Upper lobe of left lung (tissue), 6 donors: Measurements from ENCODE around the gene ZNF207. TPM values are rescaled to one million over a fixed set of nuclear protein-coding genes. Genes with fewer than 3 reads are reported as not detected.

ENCODE experiments used
- ATAC-seq, 2 donors: fragments of 200-7000 bp; cut with Tn5 transposase; one replicate each; pipeline ENCODE4 v1.9.1; 2022; ENCODE audit warnings: mild to moderate bottlenecking in 2 of 2, moderate library complexity in 2 of 2; ENCODE audit not compliant: low FRiP score in 2 of 2
- DNase-seq, 2 donors: peaks; one replicate each; pipeline ENCODE4 v3.0.0-alpha.2; 2019 to 2020
- H3K27ac ChIP-seq, 4 donors: fragments of 200-600 bp; sonication (generic); one replicate each; pipeline ENCODE4 v1.5.1; 2016 to 2019
- H3K27me3 ChIP-seq, 4 donors: fragments of 200-600 bp; sonication (generic); one replicate each; pipeline ENCODE4 v1.5.1; 2017 to 2019
- H3K36me3 ChIP-seq, 4 donors: fragments of 200-600 bp; sonication (generic); one replicate each; pipeline ENCODE4 v1.5.1; 2016 to 2019
- H3K4me1 ChIP-seq, 4 donors: fragments of 200-600 bp; sonication (generic); one replicate each; pipeline ENCODE4 v1.5.1; 2018 to 2019
- H3K4me3 ChIP-seq, 4 donors: fragments of 200-600 bp; sonication (generic); one replicate each; pipeline ENCODE4 v1.5.1; 2017 to 2019; ENCODE audit warnings: mild to moderate bottlenecking in 2 of 4, moderate library complexity in 1 of 4
- H3K9me3 ChIP-seq, 4 donors: fragments of 200-600 bp; sonication (generic); one replicate each; pipeline ENCODE4 v1.5.1; 2018 to 2019
- CTCF ChIP-seq, 6 experiments: fragments of 450-650 bp in 4 of 6; fragments of 200-600 bp in 2 of 6; sonication (generic) in 2 of 6; IDR thresholded peaks; one replicate each; pipeline ENCODE4 v1.5.1; 2016 to 2019; ENCODE audit warnings: antibody characterized with exemption in 6 of 6
- EP300 ChIP-seq, 4 donors: sonication (generic); formaldehyde crosslinking; IDR thresholded peaks; one replicate each; pipeline ENCODE4 v1.5.1; 2017; ENCODE audit warnings: antibody characterized with exemption in 4 of 4, control low read depth in 2 of 4
- POLR2A ChIP-seq, 4 donors: fragments of 450-650 bp; IDR thresholded peaks; one replicate each; pipeline ENCODE4 v1.5.1; 2016 to 2017; ENCODE audit warnings: antibody characterized with exemption in 4 of 4, mild to moderate bottlenecking in 2 of 4
- POLR2AphosphoS5 ChIP-seq, 2 donors: sonication (generic); formaldehyde crosslinking; IDR thresholded peaks; one replicate each; pipeline ENCODE4 v1.5.1; 2017; ENCODE audit warnings: antibody characterized with exemption in 2 of 2
- WGBS, 2 donors: methylation state at CpG; one replicate each; pipeline ENCODE4 v1.1.5; 2017 to 2018; 5-methylcytosine and 5-hydroxymethylcytosine counted together
- total RNA-seq, 6 donors: library from RNA; depleted of rRNA in 4 of 6; stranded (reverse); fragments of >200 nt in 4 of 6; gene quantifications; one replicate each; pipeline versions ENCODE4 v1.1.0 to v1.2.1, GENCODE V29; 2016 to 2021
- donor health status: DM: no; HTN: no; CAD: no; lungs with moderate emphysema.
- donor health status: DM: no; HTN: yes; CAD: no; lungs with severe emphysema.

ZNF207 gene
- 100 to 1,000 TPM; 102 to 159 (median 129) TPM for total RNA-seq

- ATAC-seq (peak; percentile 99), DNase-seq (peak; percentile 90 to 96)
- H3K4me1 ChIP-seq: peaks cover 35 to 46% (median 39%) of the 10 kb centered on the region in 4 donors
- peaks cover 0 to 27% (median 21%) of the 10 kb centered on the region in 4 donors for H3K36me3 ChIP-seq
- no peaks in the 10 kb centered on the region for H3K27me3 ChIP-seq
- WGBS, 2 donors: 0% methylated on average over 34 to 47 of the region's 47 CpGs
- peak within 1 kb of the TSS; percentile 69 to 93 (median 79) for H3K4me3 ChIP-seq
- no peaks in the 10 kb centered on the region for H3K9me3 ChIP-seq
- TF ChIP-seq POLR2A (IDR thresholded peaks at IDR 0.05) (peak; percentile 76 to 92 (median 84)), CTCF (IDR thresholded peaks at IDR 0.05) (peak in 2 of 6 experiments; percentile 8 to 21), EP300 (IDR thresholded peaks at IDR 0.05) (no peak), POLR2AphosphoS5 (IDR thresholded peaks at IDR 0.05) (peak; percentile 98)
- H3K27ac ChIP-seq: peak within 1 kb of the TSS; percentile 97 to 99 (median 99)
These were observed at the start of gene ZNF207 for GRCh38 chr17:32349854-32350665. TSS of gene ZNF207 (plus strand) at chr17:32350157. CDS start at chr17:32350286, 129 bp downstream.

- WGBS, 2 donors: 76 to 83% methylated on average over 4 of the region's 4 CpGs
- ATAC-seq (no peak), DNase-seq (no peak)
- no peaks in the 10 kb centered on the region for H3K4me1 ChIP-seq
- no peaks in the 10 kb centered on the region for H3K27me3 ChIP-seq
- TF ChIP-seq CTCF (IDR thresholded peaks at IDR 0.05) (no peak), EP300 (IDR thresholded peaks at IDR 0.05) (no peak), POLR2AphosphoS5 (IDR thresholded peaks at IDR 0.05) (no peak), POLR2A (IDR thresholded peaks at IDR 0.05) (no peak)
- H3K27ac ChIP-seq: no peak overlapping the region
- no peaks in the 10 kb centered on the region for H3K9me3 ChIP-seq
- no peak overlapping the region for H3K4me3 ChIP-seq
- no peaks in the 10 kb centered on the region for H3K36me3 ChIP-seq
These were observed 47.9 kb upstream of the ZNF207 start for GRCh38 chr17:32302037-32302436.

DNA sequence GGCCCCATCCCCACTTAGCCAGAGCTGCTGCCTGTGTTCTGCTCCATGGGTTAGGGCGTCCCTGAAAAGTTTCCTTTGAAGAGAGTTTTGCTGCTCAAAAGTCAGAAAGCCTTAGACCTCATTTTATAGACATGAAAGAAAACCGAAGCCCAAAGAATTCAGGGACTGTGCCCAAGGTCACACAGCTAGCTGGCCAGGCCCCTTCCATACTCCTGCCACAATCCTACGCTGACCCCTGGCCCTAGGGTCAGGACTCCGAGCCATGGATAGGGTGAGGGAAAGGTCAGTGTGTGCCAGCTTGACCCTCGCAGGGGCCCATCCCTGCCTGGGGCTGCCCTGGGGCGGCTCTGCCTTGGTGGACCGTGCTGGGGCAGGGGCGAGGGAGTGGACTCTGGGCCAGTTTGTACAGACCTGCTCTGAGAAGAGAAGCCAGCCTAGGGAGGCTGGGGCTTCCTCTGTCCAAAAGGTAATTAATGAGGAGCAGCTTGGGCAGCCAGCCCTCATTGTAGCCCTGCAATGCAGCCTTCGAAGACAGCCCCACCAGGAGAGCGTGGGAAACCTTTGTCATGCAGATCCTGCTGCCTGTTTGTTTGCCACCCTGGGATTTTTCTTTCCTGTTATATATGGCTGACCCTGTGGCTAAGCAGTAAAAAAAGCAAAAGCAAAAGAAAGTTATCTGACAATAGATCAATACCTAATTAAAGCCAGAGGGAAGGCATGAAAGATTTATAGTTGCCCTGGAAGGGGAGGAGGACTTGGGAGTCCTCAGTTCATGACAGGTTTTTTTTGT lies 46.9 kb upstream of the ZNF207 start:
- Histone ChIP-seq H3K4me3 (no peak overlapping the region), H3K27me3 (no peaks in the 10 kb centered on the region), H3K36me3 (no peaks in the 10 kb centered on the region), H3K27ac (no peak overlapping the region), H3K4me1 (no peaks in the 10 kb centered on the region), H3K9me3 (no peaks in the 10 kb centered on the region)
- DNase-seq: peak in 1 of 2 donors; percentile 37
- ATAC-seq: no peak
- TF ChIP-seq POLR2AphosphoS5 (IDR thresholded peaks at IDR 0.05): no peak
- no peak for TF ChIP-seq EP300 (IDR thresholded peaks at IDR 0.05)
- no peak for TF ChIP-seq CTCF (IDR thresholded peaks at IDR 0.05)
- TF ChIP-seq POLR2A (IDR thresholded peaks at IDR 0.05): no peak
- 81 to 85% methylated on average over 10 of the region's 10 CpGs for whole genome bisulfite sequencing, 2 donors

GRCh38 chr17:32303781-32304288 lies 46.1 kb upstream of the ZNF207 start:
- Histone ChIP-seq H3K9me3 (no peaks in the 10 kb centered on the region), H3K4me3 (no peak overlapping the region), H3K4me1 (no peaks in the 10 kb centered on the region), H3K27me3 (no peaks in the 10 kb centered on the region), H3K36me3 (no peaks in the 10 kb centered on the region), H3K27ac (no peak overlapping the region)
- TF ChIP-seq EP300 (IDR thresholded peaks at IDR 0.05) (no peak), CTCF (IDR thresholded peaks at IDR 0.05) (no peak)
- ATAC-seq: no peak
- no peak for DNase-seq
- WGBS, 2 donors: 53 to 60% methylated on average over 2 of the region's 2 CpGs
